Immature natural killer cell (primary cell): ENCODE data around the gene SMTNL2. TPM values are rescaled to one million over a fixed set of nuclear protein-coding genes. Genes with fewer than 3 reads are reported as not detected.
"Not testable (repeated sequence)": the region's sequence is repeated elsewhere in the genome, so short reads cannot be mapped to it uniquely, and the experiment has no call there.

ENCODE experiments used
- DNase-seq, 3 donors: peaks; one replicate each; pipeline ENCODE4 v3.0.0; 2022; ENCODE audit warnings: mixed read lengths in 1 of 3
- H3K27ac Mint-ChIP-seq, 6 donors: one replicate each; pipeline ENCODE4 v1.8.0; 2020; ENCODE audit warnings: mixed read lengths in 6 of 6, mild to moderate bottlenecking in 5 of 6, inconsistent platforms in 4 of 6, moderate library complexity in 3 of 6
- H3K27me3 Mint-ChIP-seq, 3 donors: one replicate each; pipeline ENCODE4 v1.8.0; 2020 to 2021; ENCODE audit warnings: low read depth in 3 of 3, mild to moderate bottlenecking in 3 of 3, mixed read lengths in 3 of 3, moderate library complexity in 3 of 3, inconsistent platforms in 1 of 3
- H3K36me3 Mint-ChIP-seq, 3 donors: one replicate each; pipeline ENCODE4 v1.8.0; 2020; ENCODE audit warnings: mixed read lengths in 3 of 3, inconsistent platforms in 2 of 3, mild to moderate bottlenecking in 2 of 3
- H3K4me1 Mint-ChIP-seq, 2 donors: one replicate each; pipeline ENCODE4 v1.8.0; 2020; ENCODE audit warnings: inconsistent platforms in 2 of 2, mild to moderate bottlenecking in 2 of 2, mixed read lengths in 2 of 2, moderate library complexity in 1 of 2
- H3K4me3 Mint-ChIP-seq, 5 donors: one replicate each; pipeline ENCODE4 v1.8.0; 2020; ENCODE audit warnings: mild to moderate bottlenecking in 5 of 5, mixed read lengths in 5 of 5, inconsistent platforms in 3 of 5, moderate library complexity in 3 of 5
- H3K9me3 Mint-ChIP-seq, 6 donors: one replicate each; pipeline ENCODE4 v1.8.0; 2020; ENCODE audit warnings: mild to moderate bottlenecking in 6 of 6, mixed read lengths in 6 of 6, inconsistent platforms in 4 of 6, moderate library complexity in 3 of 6
- polyA plus RNA-seq, 3 donors: library from polyadenylated mRNA; unstranded; fragments of 300-500 nt; fragmentation: Illumina TruSeq; gene quantifications; one replicate each; pipeline ENCODE4 v1.2.3, GENCODE V29; 2021

SMTNL2 gene
- polyA plus RNA-seq, 3 donors from 2014 or later = not detected

DNA sequence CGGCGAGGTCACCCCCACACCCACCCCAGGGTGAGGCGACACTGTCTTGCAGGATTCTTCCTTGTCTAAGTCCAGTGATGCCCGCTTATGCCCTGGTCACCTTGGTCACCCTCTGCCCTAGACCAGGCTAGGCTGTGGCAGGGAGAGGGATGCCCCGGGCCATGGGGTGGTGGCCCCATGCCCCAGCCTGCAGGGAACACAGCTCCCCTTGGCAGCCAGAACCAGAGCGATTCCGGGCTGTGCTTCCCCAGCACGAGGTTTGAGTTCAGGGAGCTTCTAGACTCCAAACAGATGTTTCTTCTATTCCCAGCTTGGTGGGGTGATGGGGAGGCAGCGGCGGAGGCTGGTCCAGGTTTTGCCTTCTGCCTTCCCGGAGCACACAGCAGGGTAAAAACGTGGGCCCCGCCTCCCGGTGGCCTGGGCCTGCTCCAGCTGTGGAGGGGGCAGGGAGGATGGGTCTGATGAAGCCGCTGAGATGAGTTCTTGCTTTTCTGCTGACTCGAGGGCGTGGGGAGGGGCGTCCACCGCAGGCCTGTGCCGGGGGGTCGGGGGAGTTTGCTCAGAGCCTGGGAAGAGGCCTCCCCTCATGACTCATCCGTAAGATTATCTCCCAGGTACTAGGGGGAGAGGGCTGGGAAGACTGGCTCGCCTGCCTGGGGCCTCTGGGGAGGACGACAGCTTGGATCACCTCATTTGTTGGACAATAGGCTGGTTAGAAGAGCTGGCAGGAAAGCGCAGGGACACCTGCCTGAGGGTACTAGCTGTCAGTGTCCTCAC lies 15.4 kb downstream of the SMTNL2 start:
- no peak for DNase-seq
- no peak overlapping the region for H3K4me3 Mint-ChIP-seq
- H3K4me1 Mint-ChIP-seq = peaks cover 0 to 2% of the 10 kb centered on the region in 2 donors
- H3K27me3 Mint-ChIP-seq = peaks cover 0 to 6% (median 1%) of the 10 kb centered on the region in 3 donors
- no peaks in the 10 kb centered on the region for H3K9me3 Mint-ChIP-seq
- H3K36me3 Mint-ChIP-seq = no peaks in the 10 kb centered on the region
- H3K27ac Mint-ChIP-seq = no peak overlapping the region

DNA sequence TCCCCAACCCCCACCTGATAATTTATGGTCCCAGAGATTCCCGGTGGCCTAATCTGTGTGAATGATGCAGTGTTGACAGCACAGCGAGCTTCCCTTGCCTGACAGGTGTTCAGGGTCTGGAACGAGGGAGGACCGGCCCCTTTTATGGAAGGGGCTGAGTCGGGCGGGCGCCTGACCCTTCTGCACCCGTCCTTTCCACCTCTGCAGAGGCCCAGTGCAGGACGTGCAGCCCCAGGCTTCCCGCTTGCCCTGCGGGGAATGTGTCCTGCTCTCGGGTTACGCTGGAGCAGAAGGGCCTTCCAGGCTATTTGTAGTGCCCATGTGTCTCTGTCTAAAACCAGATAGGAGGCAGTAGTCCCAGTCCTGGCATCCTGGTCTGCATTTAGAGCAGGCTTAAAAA lies 16.2 kb downstream of the SMTNL2 start:
- peaks cover 0 to 6% (median 1%) of the 10 kb centered on the region in 3 donors for H3K27me3 Mint-ChIP-seq
- no peaks in the 10 kb centered on the region for H3K9me3 Mint-ChIP-seq
- no peak for DNase-seq
- H3K4me3 Mint-ChIP-seq = no peak overlapping the region
- no peak overlapping the region for H3K27ac Mint-ChIP-seq
- H3K4me1 Mint-ChIP-seq = no peaks in the 10 kb centered on the region
- no peaks in the 10 kb centered on the region for H3K36me3 Mint-ChIP-seq

DNA sequence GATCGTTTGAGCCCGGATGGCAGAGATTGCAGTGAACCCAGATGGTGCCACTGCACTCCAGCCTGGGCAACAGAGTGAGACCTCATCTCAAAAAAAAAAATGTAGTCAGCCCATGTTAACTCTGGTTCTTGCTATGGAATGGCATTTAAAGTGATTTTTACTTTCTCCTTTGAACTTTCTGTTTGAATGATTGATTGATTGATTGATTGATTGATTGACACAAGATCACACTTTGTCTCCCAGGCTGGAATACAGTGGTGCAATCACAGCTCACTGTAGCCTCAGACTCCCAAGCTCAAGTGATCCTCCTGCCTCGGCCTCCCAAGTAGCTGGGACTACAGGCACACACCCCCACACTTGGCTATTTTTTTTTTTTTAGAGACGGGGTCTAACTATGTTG lies 17.0 kb downstream of the SMTNL2 start:
- Mint-ChIP-seq H3K4me1 (no peaks in the 10 kb centered on the region), H3K36me3 (no peaks in the 10 kb centered on the region), H3K9me3 (no peaks in the 10 kb centered on the region), H3K27ac (no peak overlapping the region), H3K27me3 (peaks cover 0 to 6% (median 1%) of the 10 kb centered on the region in 3 donors), H3K4me3 (no peak overlapping the region)
- no peak for DNase-seq

DNA sequence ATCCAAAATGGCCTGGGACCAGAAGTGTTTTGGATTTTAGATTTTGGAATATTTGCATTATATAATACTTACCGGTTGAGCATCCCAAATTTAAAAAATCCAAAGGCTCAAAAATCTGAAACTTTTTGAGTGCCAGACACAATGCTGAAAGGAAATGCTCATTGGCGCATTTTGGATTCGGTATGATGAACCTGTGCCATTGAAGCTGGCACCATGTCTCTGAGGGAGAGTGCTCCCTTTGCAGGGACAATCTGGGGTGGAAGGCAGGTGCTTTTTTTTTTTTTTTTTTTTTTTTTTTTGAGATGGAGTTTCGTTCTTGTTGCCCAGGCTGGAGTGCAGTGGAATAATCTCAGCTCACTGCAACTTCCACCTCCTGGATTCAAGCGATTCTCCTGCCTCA lies 17.7 kb downstream of the SMTNL2 start:
- Mint-ChIP-seq H3K4me3 (no peak overlapping the region), H3K9me3 (no peaks in the 10 kb centered on the region), H3K27me3 (peaks cover 0 to 4% (median 1%) of the 10 kb centered on the region in 3 donors), H3K27ac (no peak overlapping the region), H3K36me3 (no peaks in the 10 kb centered on the region), H3K4me1 (no peaks in the 10 kb centered on the region)
- DNase-seq = no peak

DNA sequence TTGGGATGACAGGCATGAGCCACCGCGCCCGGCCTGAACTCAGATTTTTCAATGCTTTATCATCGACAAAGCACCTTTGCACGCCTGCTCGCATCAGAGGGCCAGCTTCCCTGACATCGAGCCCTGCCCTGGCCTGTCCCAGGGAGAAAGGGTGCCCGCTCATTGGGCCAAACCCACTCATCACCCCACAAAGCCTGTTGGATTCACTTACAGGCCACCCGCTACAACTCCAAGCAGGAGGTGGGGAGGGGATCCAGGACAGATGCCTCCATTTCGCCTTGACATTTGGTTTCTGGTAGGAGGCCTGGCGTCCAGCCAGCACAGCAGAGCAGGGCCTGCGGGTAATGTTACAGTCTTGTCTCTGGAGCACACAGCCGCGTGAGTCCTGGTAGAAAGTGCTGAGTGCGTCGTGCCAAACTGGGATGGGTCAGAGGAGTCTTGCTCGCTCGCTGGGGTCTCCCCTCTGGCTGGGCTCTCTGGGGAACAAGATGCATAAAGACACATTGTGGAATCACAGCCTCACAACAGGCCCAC lies 19.8 kb downstream of the SMTNL2 start:
- Mint-ChIP-seq H3K36me3 (no peaks in the 10 kb centered on the region), H3K27ac (no peak overlapping the region)
- DNase-seq = no peak

DNA sequence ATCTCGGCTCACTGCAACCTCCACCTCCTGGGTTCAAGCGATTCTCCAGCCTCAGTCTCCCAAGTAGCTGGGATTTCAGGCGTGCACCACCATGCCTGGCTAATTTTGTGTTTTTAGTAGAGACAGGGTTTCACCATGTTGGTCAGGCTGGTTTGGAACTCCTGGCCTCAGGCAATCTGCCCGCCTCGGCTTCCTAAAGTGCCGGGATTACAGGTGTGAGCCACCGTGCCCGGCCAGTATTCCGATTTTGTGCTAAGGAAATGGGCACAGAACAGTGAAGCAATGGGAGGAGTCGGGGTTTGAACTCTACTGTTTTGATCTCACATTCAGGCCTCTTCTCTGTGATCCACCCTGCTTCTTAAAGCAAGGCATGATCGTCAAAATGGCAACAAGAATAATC lies 20.4 kb downstream of the SMTNL2 start:
- not testable (repeated sequence) for H3K4me1 Mint-ChIP-seq, H3K4me3 Mint-ChIP-seq, DNase-seq, H3K9me3 Mint-ChIP-seq, H3K36me3 Mint-ChIP-seq, H3K27ac Mint-ChIP-seq, H3K27me3 Mint-ChIP-seq

More for the DNA sequence above, 19.8 kb downstream of the SMTNL2 start:
- peaks cover 3 to 6% (median 5%) of the 10 kb centered on the region in 3 donors for H3K27me3 Mint-ChIP-seq
- H3K4me3 Mint-ChIP-seq = no peak overlapping the region
- no peaks in the 10 kb centered on the region for H3K9me3 Mint-ChIP-seq
- H3K4me1 Mint-ChIP-seq = no peaks in the 10 kb centered on the region

DNA sequence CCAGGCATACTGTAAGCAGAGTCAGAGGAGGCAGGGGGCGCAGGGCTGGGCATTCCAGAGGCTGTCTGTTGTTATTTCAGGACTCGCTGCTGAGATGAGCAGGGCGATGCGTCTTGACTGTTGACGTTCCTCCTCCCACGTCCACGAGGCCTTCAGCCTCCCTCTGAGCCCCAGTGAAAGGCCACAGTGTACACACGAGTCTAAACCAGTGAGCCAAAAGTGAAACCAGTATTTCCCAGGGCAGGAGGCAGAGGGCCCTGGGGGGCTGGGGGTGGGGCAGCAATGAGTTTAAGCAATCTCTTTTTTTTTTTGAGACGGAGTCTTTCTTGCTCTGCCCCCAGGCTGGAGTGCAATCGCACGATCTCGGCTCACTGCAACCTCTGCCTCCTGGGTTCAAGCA lies 21.5 kb downstream of the SMTNL2 start:
- Mint-ChIP-seq H3K27ac (no peak overlapping the region), H3K4me1 (no peaks in the 10 kb centered on the region), H3K4me3 (no peak overlapping the region), H3K9me3 (no peaks in the 10 kb centered on the region), H3K27me3 (peaks cover 0 to 7% (median 4%) of the 10 kb centered on the region in 3 donors), H3K36me3 (no peaks in the 10 kb centered on the region)
- DNase-seq = no peak

DNA sequence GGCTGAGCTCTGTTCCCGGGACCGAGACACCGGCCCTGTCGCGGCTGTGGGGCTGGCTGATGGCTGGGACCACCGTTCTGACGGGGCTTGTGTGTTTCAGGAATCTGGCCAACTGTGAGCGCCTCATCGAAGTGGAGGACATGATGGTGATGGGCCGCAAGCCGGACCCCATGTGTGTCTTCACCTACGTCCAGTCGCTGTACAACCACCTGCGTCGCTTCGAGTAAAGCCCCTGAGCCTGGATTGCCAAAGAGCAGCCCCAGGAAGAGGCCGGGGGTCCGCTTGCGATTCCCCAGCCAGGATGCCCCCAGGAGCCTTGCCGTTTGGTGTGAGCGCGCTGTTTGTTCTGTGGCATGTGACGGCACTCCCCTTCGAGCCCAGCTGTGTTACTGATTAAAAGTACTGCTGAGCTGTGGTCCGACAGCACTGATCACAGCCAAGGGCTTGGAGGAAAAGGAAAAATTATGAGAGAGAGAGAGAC lies 23.0 kb downstream of the SMTNL2 start:
- Mint-ChIP-seq H3K9me3 (no peaks in the 10 kb centered on the region), H3K36me3 (no peaks in the 10 kb centered on the region), H3K27ac (no peak overlapping the region), H3K4me3 (no peak overlapping the region), H3K4me1 (no peaks in the 10 kb centered on the region), H3K27me3 (peaks cover 2 to 8% (median 6%) of the 10 kb centered on the region in 3 donors)
- no peak for DNase-seq

DNA sequence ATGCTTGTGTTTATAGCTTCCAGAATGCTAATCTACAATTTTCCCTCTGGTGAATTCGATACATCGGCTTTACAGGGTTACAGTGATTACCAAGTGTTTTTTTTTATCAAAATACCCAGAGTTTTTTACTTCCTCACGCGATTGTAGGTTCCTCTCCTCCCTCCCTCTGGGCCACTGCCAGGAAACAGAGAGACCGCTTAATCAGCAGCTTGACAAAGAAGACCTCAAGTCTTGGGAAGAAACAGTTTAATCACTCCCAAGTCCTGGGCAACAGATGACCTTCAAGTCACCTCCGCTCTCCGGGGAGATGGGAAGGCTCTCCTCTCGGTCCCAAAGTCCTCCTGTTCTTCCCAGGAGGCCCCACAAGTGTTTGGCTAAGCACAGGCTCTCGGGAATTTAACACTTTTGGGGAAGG lies 23.5 kb downstream of the SMTNL2 start:
- Mint-ChIP-seq H3K9me3 (no peaks in the 10 kb centered on the region), H3K36me3 (no peaks in the 10 kb centered on the region), H3K27me3 (peaks cover 2 to 8% (median 6%) of the 10 kb centered on the region in 3 donors), H3K4me1 (no peaks in the 10 kb centered on the region), H3K27ac (no peak overlapping the region), H3K4me3 (no peak overlapping the region)
- DNase-seq = no peak

DNA sequence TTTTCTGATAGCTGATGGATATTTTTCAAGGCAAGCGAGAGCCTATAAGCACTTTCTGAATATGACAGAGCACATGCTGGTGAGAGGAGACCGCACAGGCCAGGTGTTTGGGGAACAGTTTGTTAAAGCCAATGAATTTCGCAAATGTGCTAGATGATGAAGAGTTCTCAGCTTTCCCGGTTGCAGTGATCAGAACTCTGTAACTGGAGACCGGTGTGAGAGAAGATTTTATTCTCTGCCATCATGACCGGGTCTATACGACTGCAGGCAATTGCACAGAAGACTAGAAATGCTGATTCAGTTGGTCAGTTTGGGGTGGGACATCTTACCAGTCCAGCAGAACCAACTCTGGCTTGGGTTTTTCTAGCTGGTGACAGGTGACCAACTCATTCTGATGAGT lies 25.4 kb downstream of the SMTNL2 start:
- H3K27ac Mint-ChIP-seq = no peak overlapping the region
- H3K27me3 Mint-ChIP-seq = peaks cover 2 to 8% (median 6%) of the 10 kb centered on the region in 3 donors
- H3K36me3 Mint-ChIP-seq = no peaks in the 10 kb centered on the region
- no peak for DNase-seq
- H3K4me3 Mint-ChIP-seq = no peak overlapping the region
- H3K4me1 Mint-ChIP-seq = no peaks in the 10 kb centered on the region
- H3K9me3 Mint-ChIP-seq = no peaks in the 10 kb centered on the region

DNA sequence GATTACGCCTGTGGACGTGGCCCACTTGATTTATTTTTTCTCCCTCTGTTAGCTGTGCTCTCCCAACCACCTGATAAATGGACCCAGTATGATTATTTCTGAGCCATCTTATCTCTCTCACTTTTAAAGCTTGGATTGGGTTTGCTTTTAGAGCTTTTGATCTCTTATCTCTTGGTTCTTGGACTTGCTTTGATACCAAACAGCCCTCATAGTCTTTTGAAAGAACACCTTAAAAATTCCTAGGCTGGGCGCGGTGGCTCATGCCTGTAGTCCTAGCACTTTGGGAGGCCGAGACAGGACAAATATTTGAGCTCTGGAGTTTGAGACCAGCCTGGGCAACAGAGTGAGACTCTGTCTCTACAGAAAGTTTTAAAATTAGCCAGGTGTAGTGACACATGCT lies 25.8 kb downstream of the SMTNL2 start:
- no peaks in the 10 kb centered on the region for H3K9me3 Mint-ChIP-seq
- H3K27me3 Mint-ChIP-seq = peaks cover 2 to 8% (median 6%) of the 10 kb centered on the region in 3 donors
- H3K4me3 Mint-ChIP-seq = no peak overlapping the region
- DNase-seq = no peak
- H3K4me1 Mint-ChIP-seq = no peaks in the 10 kb centered on the region
- no peaks in the 10 kb centered on the region for H3K36me3 Mint-ChIP-seq
- no peak overlapping the region for H3K27ac Mint-ChIP-seq

DNA sequence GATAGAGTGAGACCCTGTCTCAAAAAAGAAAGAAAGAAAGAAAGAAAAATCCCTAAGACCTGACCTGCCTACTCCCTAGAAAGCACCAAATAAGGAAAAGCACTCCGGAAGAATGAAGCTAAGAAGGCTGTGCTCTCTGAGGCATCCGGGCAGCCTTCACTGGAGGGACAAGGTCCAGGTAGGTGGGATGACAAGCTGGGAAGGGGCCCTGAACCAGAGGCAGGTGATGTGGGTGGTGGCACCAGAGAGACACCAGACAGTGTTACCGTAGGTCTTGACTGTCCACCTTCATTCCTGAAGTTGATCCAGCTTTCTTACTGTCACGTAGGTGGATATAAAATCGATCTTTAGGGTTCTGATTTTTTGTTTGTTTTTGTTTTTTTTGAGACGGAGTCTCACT lies 26.3 kb downstream of the SMTNL2 start:
- Mint-ChIP-seq H3K4me3 (no peak overlapping the region), H3K27ac (no peak overlapping the region), H3K36me3 (no peaks in the 10 kb centered on the region), H3K4me1 (no peaks in the 10 kb centered on the region), H3K9me3 (no peaks in the 10 kb centered on the region), H3K27me3 (peaks cover 2 to 8% (median 8%) of the 10 kb centered on the region in 3 donors)
- DNase-seq = no peak

DNA sequence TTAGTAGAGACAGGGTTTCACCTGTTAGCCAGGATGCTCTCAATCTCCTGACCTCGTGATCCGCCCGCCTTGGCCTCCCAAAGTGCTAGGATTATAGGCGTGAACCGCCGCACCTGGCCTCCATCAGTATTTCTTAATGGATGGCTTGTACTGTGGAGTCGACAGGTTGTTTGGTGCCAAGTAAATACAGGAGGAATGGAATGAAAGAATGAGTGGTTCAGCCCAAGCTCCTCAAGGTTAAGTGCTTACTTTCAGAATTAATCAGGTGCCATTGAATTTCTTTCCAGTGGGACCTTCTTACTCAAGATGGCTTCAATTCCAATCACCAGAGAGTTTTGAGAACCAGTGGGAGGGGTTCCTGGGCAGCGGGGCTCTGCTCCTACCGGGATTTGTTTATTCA lies 32.1 kb downstream of the SMTNL2 start:
- H3K27ac Mint-ChIP-seq = no peak overlapping the region
- H3K36me3 Mint-ChIP-seq = no peaks in the 10 kb centered on the region
- no peaks in the 10 kb centered on the region for H3K9me3 Mint-ChIP-seq
- DNase-seq = no peak
- peaks cover 0 to 6% (median 4%) of the 10 kb centered on the region in 3 donors for H3K27me3 Mint-ChIP-seq
- H3K4me3 Mint-ChIP-seq = no peak overlapping the region
- H3K4me1 Mint-ChIP-seq = no peaks in the 10 kb centered on the region

DNA sequence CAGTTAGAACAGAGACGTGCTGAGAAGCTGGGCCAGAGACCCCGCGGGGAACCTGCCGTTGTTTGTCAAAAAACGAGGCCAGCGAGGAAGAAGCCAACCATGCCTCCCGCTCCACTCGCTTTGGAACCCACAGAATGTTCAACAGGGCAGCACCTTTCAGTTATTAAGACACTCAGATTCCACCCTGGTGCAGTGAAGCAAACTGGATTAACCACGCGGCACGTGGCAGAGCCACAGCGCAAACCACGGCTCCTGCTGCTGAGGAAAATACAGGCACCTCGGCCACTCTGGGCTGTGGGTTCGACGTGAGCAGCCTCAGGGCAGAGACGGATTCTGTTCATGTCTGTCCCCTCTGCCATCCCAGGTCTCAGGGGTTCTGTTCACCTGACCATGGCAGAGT lies 32.8 kb downstream of the SMTNL2 start:
- H3K27ac Mint-ChIP-seq = no peak overlapping the region
- no peak for DNase-seq
- H3K27me3 Mint-ChIP-seq = peaks cover 0 to 6% (median 4%) of the 10 kb centered on the region in 3 donors
- no peaks in the 10 kb centered on the region for H3K36me3 Mint-ChIP-seq
- H3K9me3 Mint-ChIP-seq = no peaks in the 10 kb centered on the region
- H3K4me3 Mint-ChIP-seq = no peak overlapping the region
- no peaks in the 10 kb centered on the region for H3K4me1 Mint-ChIP-seq
